Prostate gland (tissue), 2 donors: ENCODE measurements around the gene PTPA. TPM values are rescaled to one million over a fixed set of nuclear protein-coding genes. Genes with fewer than 3 reads are reported as not detected.

Experiments used
- DNase-seq: peaks from one replicate; pipeline ENCODE4 v3.0.0-alpha.2; 2019; ENCODE audit warnings: low spot score
- H3K27ac ChIP-seq, 2 donors: fragments of 200-600 bp; sonication (generic); 2 replicates each; pipeline ENCODE4 v1.5.1; 2017 to 2019
- H3K27me3 ChIP-seq: fragments of 200-600 bp; sonication (generic); replicated peaks from 2 replicates; pipeline ENCODE4 v1.5.1; 2019; ENCODE audit not compliant: insufficient read depth
- H3K36me3 ChIP-seq, 2 donors: fragments of 200-600 bp; sonication (generic); 1 replicate in 1 of 2; 2 replicates in 1 of 2; pipeline versions ENCODE4 v1.5.1 to v1.8.1; 2017 to 2019
- H3K4me1 ChIP-seq: fragments of 200-600 bp; sonication (generic); replicated peaks from 2 replicates; pipeline ENCODE4 v1.5.1; 2019
- H3K4me3 ChIP-seq, 2 donors: fragments of 200-600 bp; sonication (generic); 2 replicates each; pipeline ENCODE4 v1.5.1; 2017 to 2019
- H3K9me3 ChIP-seq: fragments of 200-600 bp; sonication (generic); 2 replicates; pipeline ENCODE4 v1.5.1; 2017
- POLR2A ChIP-seq: fragments of 450-650 bp; IDR thresholded peaks from one replicate; pipeline ENCODE4 v1.6.1; 2016; ENCODE audit warnings: antibody characterized with exemption, mild to moderate bottlenecking
- POLR2AphosphoS5 ChIP-seq: sonication (generic); formaldehyde crosslinking; IDR thresholded peaks from one replicate; pipeline ENCODE4 v1.6.1; 2017; ENCODE audit warnings: antibody characterized with exemption
- WGBS: methylation state at CpG from one replicate; pipeline ENCODE4 v1.1.5; 2018; 5-methylcytosine and 5-hydroxymethylcytosine counted together
- intact Hi-C: fragments of 100-400 bp; cut with DNase I; formaldehyde crosslinking; loops from one replicate; pipeline ENCODE4 v1.14.2; 2022
- total RNA-seq, 2 donors: library from RNA; depleted of rRNA; stranded (reverse); fragments of >200 nt; gene quantifications; one replicate each; pipeline ENCODE4 v1.1.0, GENCODE V29; 2016
- TF ChIP-seq, protein P1 (sequence below), 4 experiments: fragments of 200-600 bp in 2 of 4; fragments of 450-650 bp in 2 of 4; sonication (generic) in 2 of 4; IDR thresholded peaks; 1 replicate in 3 of 4; 2 replicates in 1 of 4; pipeline ENCODE4 v1.5.1; 2016 to 2019; ENCODE audit warnings: antibody characterized with exemption in 4 of 4, mild to moderate bottlenecking in 2 of 4, moderate library complexity in 2 of 4

Gene PTPA
- total RNA-seq, 2 donors from 2014 or later: 165 to 173 TPM

DNA sequence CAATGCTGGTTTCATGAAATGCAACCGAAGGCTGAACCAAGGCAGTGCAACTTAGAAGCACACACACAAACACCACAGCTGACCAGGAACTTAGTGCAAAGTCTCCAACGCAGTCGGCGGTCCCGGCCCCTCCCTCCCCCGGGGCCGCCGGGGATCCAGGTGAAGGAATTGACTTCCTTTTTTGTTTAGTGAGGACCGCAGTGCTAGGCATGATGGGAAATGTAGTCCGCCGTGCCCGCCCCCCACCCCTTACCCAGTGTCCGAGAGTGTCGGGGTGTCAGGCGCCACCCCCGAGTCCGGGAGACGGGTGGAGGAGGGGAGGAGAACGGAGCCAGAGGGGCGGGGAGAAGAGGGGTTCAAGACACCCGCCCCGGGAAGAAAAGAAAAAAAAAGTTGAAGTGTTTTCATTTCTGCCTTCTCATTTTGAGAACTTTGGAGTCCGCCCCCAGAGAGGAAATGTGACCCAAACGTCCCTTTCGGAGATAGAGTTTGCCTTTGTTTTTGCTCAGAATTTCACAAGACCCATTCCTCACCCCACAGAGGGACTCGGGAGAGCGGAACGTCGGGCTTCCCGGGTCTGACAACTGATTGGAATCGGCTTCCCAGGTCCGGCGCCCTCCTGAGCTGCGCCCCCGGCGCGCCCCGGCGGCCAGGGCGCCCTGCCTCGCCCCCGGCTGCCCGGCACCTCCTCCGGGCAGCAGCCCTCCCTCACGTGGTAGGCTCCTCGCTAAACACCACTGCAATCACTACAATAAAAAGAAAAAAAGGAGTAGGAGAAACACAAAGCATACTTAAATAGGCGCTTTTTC lies 64.8 kb downstream of the PTPA start:
- no peaks in the 10 kb centered on the region for H3K9me3 ChIP-seq
- DNase-seq: peak; percentile 90
- WGBS: 1% methylated on average over 47 of the region's 47 CpGs
- H3K36me3 ChIP-seq: no peaks in the 10 kb centered on the region
- H3K4me3 ChIP-seq: peak overlapping the region; percentile 66 to 71
- TF ChIP-seq POLR2AphosphoS5: peak; percentile 91
- TF ChIP-seq, protein P1, sequence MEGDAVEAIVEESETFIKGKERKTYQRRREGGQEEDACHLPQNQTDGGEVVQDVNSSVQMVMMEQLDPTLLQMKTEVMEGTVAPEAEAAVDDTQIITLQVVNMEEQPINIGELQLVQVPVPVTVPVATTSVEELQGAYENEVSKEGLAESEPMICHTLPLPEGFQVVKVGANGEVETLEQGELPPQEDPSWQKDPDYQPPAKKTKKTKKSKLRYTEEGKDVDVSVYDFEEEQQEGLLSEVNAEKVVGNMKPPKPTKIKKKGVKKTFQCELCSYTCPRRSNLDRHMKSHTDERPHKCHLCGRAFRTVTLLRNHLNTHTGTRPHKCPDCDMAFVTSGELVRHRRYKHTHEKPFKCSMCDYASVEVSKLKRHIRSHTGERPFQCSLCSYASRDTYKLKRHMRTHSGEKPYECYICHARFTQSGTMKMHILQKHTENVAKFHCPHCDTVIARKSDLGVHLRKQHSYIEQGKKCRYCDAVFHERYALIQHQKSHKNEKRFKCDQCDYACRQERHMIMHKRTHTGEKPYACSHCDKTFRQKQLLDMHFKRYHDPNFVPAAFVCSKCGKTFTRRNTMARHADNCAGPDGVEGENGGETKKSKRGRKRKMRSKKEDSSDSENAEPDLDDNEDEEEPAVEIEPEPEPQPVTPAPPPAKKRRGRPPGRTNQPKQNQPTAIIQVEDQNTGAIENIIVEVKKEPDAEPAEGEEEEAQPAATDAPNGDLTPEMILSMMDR (IDR thresholded peaks at IDR 0.05): no peak
- peak; percentile 68 for TF ChIP-seq POLR2A
- H3K4me1 ChIP-seq: peaks cover 15% of the 10 kb centered on the region
- no peaks in the 10 kb centered on the region for H3K27me3 ChIP-seq
- intact Hi-C loops: loop anchor here (1.0 to 5.0 kb wide), 4 partner anchors 35 to 321 kb away; no protein-coding TSS in a partner anchor
- H3K27ac ChIP-seq: peak overlapping the region; percentile 96 to 97

DNA sequence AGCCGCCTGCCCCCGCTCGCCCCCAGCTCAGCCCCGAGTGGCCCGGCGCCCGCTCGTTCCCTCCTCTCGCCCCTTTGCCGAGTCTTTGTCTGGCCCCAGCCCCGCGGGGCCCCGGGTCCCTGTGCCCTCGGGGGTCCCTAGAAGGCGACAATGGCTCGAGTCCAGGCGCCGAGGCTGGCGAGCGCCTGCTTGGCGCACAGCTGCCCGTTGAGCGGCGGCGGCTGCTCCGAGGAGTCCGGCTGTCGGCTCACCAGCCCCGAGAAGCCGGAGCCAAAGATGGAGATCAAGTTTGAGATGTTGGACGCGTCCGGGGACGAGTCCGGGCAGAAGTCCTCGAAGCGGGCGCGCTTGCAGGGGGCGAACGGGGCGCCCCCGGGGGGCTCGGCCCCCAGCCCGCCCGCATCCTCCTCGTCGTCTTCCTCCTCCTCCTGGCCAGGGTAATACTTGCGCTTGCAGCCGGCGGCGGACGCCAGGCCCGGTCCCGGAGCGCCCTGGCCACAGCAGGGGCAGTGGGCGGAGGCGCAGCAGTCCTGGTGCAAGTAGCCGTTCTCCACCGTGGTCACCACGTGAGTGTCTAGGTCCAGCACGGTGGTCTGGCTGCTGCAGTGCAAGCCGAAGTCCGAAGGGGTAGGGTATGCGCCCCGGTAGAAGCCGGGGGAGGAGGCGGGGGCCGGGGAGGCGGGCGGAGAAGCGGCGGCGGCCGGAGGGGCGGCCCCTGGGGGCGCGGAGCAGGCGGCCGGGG lies 65.7 kb downstream of the PTPA start:
- peak overlapping the region; percentile 66 to 71 for H3K4me3 ChIP-seq
- H3K27me3 ChIP-seq: no peaks in the 10 kb centered on the region
- TF ChIP-seq POLR2AphosphoS5 (peak; percentile 16), POLR2A (peak; percentile 12)
- TF ChIP-seq, protein P1 (IDR thresholded peaks at IDR 0.05): peak in 1 of 4 experiments; percentile 17
- DNase-seq: peak; percentile 36
- intact Hi-C loops: loop anchor here (1.0 to 5.0 kb wide), 3 partner anchors 145 to 320 kb away; no protein-coding TSS in a partner anchor
- under 1% methylated on average over 68 of the region's 80 CpGs for WGBS
- no peaks in the 10 kb centered on the region for H3K9me3 ChIP-seq
- no peaks in the 10 kb centered on the region for H3K36me3 ChIP-seq
- H3K4me1 ChIP-seq: peaks cover 15% of the 10 kb centered on the region
- H3K27ac ChIP-seq: peak overlapping the region; percentile 96 to 97

DNA sequence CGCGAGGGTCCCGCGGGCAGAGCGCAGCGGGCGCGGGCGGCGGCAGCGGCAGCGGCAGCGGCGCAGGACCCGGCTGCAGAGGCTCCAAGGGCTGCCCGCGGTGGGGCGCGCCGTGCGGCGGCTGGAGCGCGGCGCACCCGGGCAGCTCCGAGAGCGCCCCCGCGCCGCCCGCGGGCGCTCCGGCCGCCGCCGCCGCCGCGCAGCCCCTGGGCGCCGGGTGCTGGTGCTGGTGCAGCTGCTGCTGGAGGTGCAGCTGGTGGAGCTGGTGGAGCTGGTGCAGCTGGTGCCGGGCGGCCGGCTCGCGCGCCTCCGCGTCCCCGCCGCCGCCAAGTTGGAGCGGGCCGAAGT lies 66.2 kb downstream of the PTPA start:
- H3K36me3 ChIP-seq: no peaks in the 10 kb centered on the region
- no peak for DNase-seq
- intact Hi-C loops: loop anchor here (5.0 kb wide), 2 partner anchors 145 to 320 kb away; no protein-coding TSS in a partner anchor
- H3K27me3 ChIP-seq: no peaks in the 10 kb centered on the region
- peak overlapping the region; percentile 66 to 71 for H3K4me3 ChIP-seq
- TF ChIP-seq POLR2A (no peak), POLR2AphosphoS5 (no peak)
- TF ChIP-seq, protein P1 (IDR thresholded peaks at IDR 0.05): no peak
- H3K27ac ChIP-seq: peak overlapping the region; percentile 96 to 97
- 1% methylated on average over 55 of the region's 56 CpGs for WGBS
- H3K4me1 ChIP-seq: peaks cover 15% of the 10 kb centered on the region
- no peaks in the 10 kb centered on the region for H3K9me3 ChIP-seq

DNA sequence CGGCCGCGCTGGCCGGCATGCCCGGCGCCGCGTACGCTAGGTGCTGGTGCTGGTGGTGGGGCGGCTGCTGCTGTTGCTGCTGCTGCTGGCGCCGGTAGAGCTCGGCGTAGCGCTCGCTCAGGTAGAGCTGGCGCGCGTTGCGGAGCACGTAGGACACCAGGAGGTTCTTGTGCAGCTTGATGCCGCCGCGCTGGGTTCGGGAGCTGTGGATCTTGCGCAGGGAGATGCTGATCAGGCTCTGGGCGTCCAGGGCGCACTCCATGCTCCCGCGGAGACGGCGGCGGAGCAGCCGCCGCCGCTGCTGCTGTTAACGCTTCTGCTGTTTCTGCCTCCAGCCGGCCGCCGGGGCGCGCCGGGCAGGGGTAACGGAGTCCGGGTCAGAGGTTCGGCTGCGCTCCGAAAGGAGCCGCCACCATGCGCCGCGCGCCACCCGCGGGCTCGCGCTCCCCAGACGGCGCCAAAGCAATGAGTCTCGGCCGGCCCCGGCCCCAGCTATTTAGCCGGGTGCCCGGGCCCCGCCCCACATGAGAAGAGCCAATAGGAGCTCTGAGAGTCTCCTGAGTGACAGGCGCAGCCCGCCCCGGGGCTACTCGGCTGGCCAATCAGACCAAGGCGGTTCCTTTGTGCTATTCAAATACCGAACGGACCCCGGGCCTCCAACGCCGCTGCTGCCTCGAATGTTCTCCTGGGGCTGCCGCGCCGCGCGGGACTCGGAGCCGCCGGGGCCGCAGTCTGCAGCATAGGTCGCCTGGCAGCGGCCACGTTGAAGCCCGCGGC lies 66.8 kb downstream of the PTPA start, which contains the start of gene IER5L:
TSS of gene IER5L (minus strand) at position 471 of the 777 bp plus-strand sequence. CDS start at position 262, 209 bp downstream.
- intact Hi-C loops: loop anchor here (1.0 to 5.0 kb wide), 3 partner anchors 144 to 319 kb away; no protein-coding TSS in a partner anchor
- 0% methylated on average over 49 of the region's 90 CpGs for WGBS
- H3K4me3 ChIP-seq: peak within 1 kb of the TSS; percentile 66 to 71

More for the DNA sequence above, 66.8 kb downstream of the PTPA start, which contains the start of gene IER5L:
- Histone ChIP-seq H3K36me3 (no peaks in the 10 kb centered on the region), H3K9me3 (no peaks in the 10 kb centered on the region), H3K27ac (peak within 1 kb of the TSS; percentile 96 to 97), H3K4me1 (peaks cover 15% of the 10 kb centered on the region), H3K27me3 (no peaks in the 10 kb centered on the region)
- DNase-seq: peak; percentile 97
- TF ChIP-seq POLR2AphosphoS5 (peak; percentile 97), POLR2A (peak; percentile 99)
- TF ChIP-seq, protein P1 (IDR thresholded peaks at IDR 0.05): peak in 1 of 4 experiments; percentile 33
